GM21423 (cell line): ENCODE measurements around the gene PTPN5.

Experiments used
- ATAC-seq: cut with Tn5 transposase; IDR thresholded peaks from one replicate; pipeline ENCODE4 v1.9.1; 2021; ENCODE audit warnings: mild to moderate bottlenecking, moderate library complexity; ENCODE audit not compliant: unreplicated experiment

PTPN5 gene

GRCh38 chr11:18743365-18743764 lies 48.2 kb downstream of the PTPN5 start:
- no peak for ATAC-seq

GRCh38 chr11:18741783-18742182 lies 49.8 kb downstream of the PTPN5 start:
- no peak for ATAC-seq

GRCh38 chr11:18739685-18740084 lies 51.9 kb downstream of the PTPN5 start:
- ATAC-seq, result no peak

GRCh38 chr11:18737642-18738041 lies 54.0 kb downstream of the PTPN5 start:
- ATAC-seq, result no peak

- ATAC-seq, result no peak
These were observed 54.9 kb downstream of the PTPN5 start for GRCh38 chr11:18736590-18737148.

GRCh38 chr11:18733202-18733601 lies 58.4 kb downstream of the PTPN5 start:
- ATAC-seq, result no peak

GRCh38 chr11:18731949-18732821 lies 59.4 kb downstream of the PTPN5 start:
- ATAC-seq, result no peak

- no peak for ATAC-seq
These were observed 60.2 kb downstream of the PTPN5 start for GRCh38 chr11:18731441-18731840.

GRCh38 chr11:18730020-18730419 lies 61.6 kb downstream of the PTPN5 start:
- ATAC-seq, result no peak

- ATAC-seq, result no peak
These were observed 62.2 kb downstream of the PTPN5 start for GRCh38 chr11:18729426-18729825.

- ATAC-seq, result no peak
These were observed 62.9 kb downstream of the PTPN5 start for GRCh38 chr11:18728658-18729057.

- peak; percentile 63 for ATAC-seq
These were observed 63.9 kb downstream of the PTPN5 start for GRCh38 chr11:18727479-18728236.

- no peak for ATAC-seq
These were observed 65.6 kb downstream of the PTPN5 start, which contains the start of gene IGSF22 for GRCh38 chr11:18726040-18726439. IGSF22 (minus strand) TSS chr11:18726188; CDS start chr11:18724236, 1,952 bp downstream.

GRCh38 chr11:18723991-18724390 lies 67.6 kb downstream of the PTPN5 start:
- no peak for ATAC-seq

- no peak for ATAC-seq
These were observed 69.3 kb downstream of the PTPN5 start for GRCh38 chr11:18722293-18722637.

GRCh38 chr11:18721561-18722292 lies 69.9 kb downstream of the PTPN5 start:
- peak; percentile 68 for ATAC-seq

GRCh38 chr11:18720808-18721560 lies 70.6 kb downstream of the PTPN5 start:
- ATAC-seq, result peak; percentile 60

- ATAC-seq, result no peak
These were observed 71.3 kb downstream of the PTPN5 start for GRCh38 chr11:18720091-18720807.

- ATAC-seq, result no peak
These were observed 76.1 kb downstream of the PTPN5 start for GRCh38 chr11:18715476-18715875.

GRCh38 chr11:18714443-18714780 lies 77.2 kb downstream of the PTPN5 start:
- no peak for ATAC-seq
